Adipocyte (in vitro differentiated cells): ENCODE measurements around the gene MPDZ.

Experiments
- DNase-seq: peaks from one replicate; pipeline ENCODE4 v3.0.0-alpha.2; 2015; ENCODE audit warnings: low read depth
- H3K27me3 ChIP-seq: replicated peaks from 2 replicates; pipeline ENCODE4 v1.7.0; 2013; ENCODE audit warnings: mild to moderate bottlenecking, low read length, moderate library complexity; ENCODE audit not compliant: control insufficient read depth, insufficient read depth
- H3K36me3 ChIP-seq: 2 replicates; pipeline ENCODE4 v1.7.0; 2013; ENCODE audit warnings: low read length, mild to moderate bottlenecking, moderate library complexity; ENCODE audit not compliant: control insufficient read depth, insufficient read depth, severe bottlenecking
- H3K4me1 ChIP-seq: 2 replicates; pipeline ENCODE4 v1.7.0; 2013; ENCODE audit warnings: mild to moderate bottlenecking, low read length, moderate library complexity; ENCODE audit not compliant: control insufficient read depth, insufficient read depth
- H3K4me3 ChIP-seq: 2 replicates; pipeline ENCODE4 v1.7.0; 2013; ENCODE audit warnings: mild to moderate bottlenecking, low read length, moderate library complexity
- H3K9ac ChIP-seq: 2 replicates; pipeline ENCODE4 v1.7.0; 2013; ENCODE audit warnings: mild to moderate bottlenecking, low read length, moderate library complexity
- H3K9me3 ChIP-seq: 2 replicates; pipeline ENCODE4 v1.7.0; 2013; ENCODE audit warnings: mild to moderate bottlenecking, low read length, moderate library complexity; ENCODE audit not compliant: control insufficient read depth

Gene MPDZ

GRCh38 chr9:13279284-13280141 is at the start of gene MPDZ:
MPDZ (minus strand) TSS chr9:13279692; CDS start chr9:13250315, 29,377 bp downstream.
- DNase-seq, result peak; percentile 87
- H3K4me1 ChIP-seq, result peaks cover 44% of the 10 kb centered on the region

GRCh38 chr9:13324988-13325387 is 45.5 kb upstream of the MPDZ start:
- H3K4me3 ChIP-seq, result no peak overlapping the region
- no peaks in the 10 kb centered on the region for H3K36me3 ChIP-seq
- no peaks in the 10 kb centered on the region for H3K9me3 ChIP-seq
- DNase-seq, result peak; percentile 19
- H3K27me3 ChIP-seq, result no peaks in the 10 kb centered on the region
- peaks cover 3% of the 10 kb centered on the region for H3K4me1 ChIP-seq
- no peak overlapping the region for H3K9ac ChIP-seq

More at GRCh38 chr9:13279284-13280141, at the start of gene MPDZ:
- Histone ChIP-seq H3K9me3 (no peaks in the 10 kb centered on the region), H3K9ac (peak within 1 kb of the TSS; percentile 89), H3K4me3 (peak within 1 kb of the TSS; percentile 89), H3K27me3 (no peaks in the 10 kb centered on the region), H3K36me3 (no peaks in the 10 kb centered on the region)

GRCh38 chr9:13322828-13323550 is 43.5 kb upstream of the MPDZ start:
- H3K9me3 ChIP-seq, result peaks cover 2% of the 10 kb centered on the region
- no peak for DNase-seq
- no peak overlapping the region for H3K4me3 ChIP-seq
- no peaks in the 10 kb centered on the region for H3K36me3 ChIP-seq
- peaks cover 3% of the 10 kb centered on the region for H3K4me1 ChIP-seq
- H3K9ac ChIP-seq, result no peak overlapping the region
- H3K27me3 ChIP-seq, result no peaks in the 10 kb centered on the region

DNA sequence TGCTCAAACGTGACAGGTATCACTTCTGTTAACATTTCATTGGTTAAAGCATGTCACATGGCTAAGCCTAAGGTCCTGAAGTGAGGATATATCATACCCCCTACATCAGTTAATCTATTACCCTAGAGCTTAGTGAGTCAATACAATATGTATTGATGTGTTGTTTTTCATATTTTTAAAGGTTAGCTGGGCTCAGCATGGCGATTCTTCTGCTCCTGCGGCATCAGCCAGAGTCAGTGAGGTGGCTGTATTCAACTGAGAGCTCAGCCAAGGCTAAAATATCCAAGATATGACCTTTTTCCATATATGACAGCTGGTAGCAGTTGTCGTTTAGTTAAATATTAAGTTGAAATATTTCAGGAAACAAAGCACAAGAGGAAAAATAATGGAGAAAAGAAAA is 38.5 kb upstream of the MPDZ start:
- no peak overlapping the region for H3K9ac ChIP-seq
- no peaks in the 10 kb centered on the region for H3K36me3 ChIP-seq
- DNase-seq, result no peak

DNA sequence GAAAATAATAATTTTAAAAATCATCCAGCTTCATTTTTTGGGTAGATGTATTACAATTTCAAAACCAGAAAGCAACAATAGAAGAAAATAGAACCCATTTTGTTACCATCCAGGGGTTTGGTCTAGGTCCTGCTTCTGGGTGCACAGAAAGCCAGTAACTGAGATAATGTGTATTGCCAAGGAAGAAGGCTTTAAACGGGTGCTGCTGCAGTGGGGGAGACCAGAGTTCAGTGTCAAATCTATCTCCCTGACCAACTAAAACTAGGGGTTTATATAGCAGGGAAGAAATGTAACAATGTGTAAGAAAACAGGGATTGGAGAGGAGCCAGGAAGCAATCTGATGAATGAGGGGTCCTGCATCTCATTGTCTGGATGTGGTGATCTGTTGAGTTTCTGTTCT is 17.5 kb upstream of the MPDZ start:
- H3K4me1 ChIP-seq, result no peaks in the 10 kb centered on the region
- no peak overlapping the region for H3K4me3 ChIP-seq
- no peaks in the 10 kb centered on the region for H3K36me3 ChIP-seq
- no peak for DNase-seq
- peaks cover 5% of the 10 kb centered on the region for H3K9me3 ChIP-seq
- no peak overlapping the region for H3K9ac ChIP-seq
- no peaks in the 10 kb centered on the region for H3K27me3 ChIP-seq

More for the DNA sequence above, 38.5 kb upstream of the MPDZ start:
- Histone ChIP-seq H3K9me3 (peaks cover 10% of the 10 kb centered on the region), H3K4me1 (no peaks in the 10 kb centered on the region), H3K4me3 (no peak overlapping the region), H3K27me3 (no peaks in the 10 kb centered on the region)

DNA sequence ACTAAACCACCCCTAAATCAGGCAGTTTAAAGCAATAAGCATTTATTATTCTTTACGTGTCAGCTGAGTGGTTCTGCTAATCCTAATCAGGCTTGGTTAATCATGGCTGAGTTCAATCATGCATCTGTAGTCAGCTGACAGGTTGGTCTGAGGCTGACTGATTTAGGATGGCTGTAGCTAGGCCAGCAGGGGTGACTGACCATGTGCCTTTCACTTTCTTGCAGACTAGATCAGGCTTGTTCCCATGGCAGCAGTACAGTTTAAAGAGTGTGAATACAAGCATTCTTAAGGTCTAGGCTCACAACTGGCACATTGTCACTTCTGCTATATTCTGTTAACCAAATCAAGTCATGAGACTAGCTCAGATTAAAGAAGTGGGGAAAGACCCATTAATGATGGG is 16.1 kb upstream of the MPDZ start:
- Histone ChIP-seq H3K9ac (no peak overlapping the region), H3K36me3 (no peaks in the 10 kb centered on the region), H3K4me3 (no peak overlapping the region), H3K27me3 (no peaks in the 10 kb centered on the region), H3K4me1 (no peaks in the 10 kb centered on the region), H3K9me3 (peaks cover 5% of the 10 kb centered on the region)
- DNase-seq, result no peak

DNA sequence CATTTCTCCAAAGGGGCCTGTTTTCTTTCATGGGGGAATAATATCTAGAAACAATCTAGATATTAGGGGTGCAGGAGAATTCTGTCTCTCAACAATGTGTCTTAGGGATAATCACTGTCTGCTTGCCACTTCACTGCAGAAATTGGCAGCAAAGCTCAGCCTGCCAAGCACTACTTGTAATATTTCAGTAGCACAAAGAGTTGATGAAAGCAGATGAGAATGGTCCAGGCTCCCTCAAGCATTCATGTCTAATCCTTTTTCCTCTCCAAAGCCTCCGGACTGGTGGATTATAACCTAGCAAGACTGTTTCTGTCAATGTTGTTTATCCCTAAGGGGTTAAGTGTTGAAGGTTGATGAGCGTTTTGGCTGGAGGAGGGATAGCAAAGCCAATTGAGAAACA is 13.3 kb upstream of the MPDZ start:
- no peaks in the 10 kb centered on the region for H3K36me3 ChIP-seq
- no peaks in the 10 kb centered on the region for H3K4me1 ChIP-seq
- H3K9ac ChIP-seq, result no peak overlapping the region
- H3K4me3 ChIP-seq, result no peak overlapping the region
- no peak for DNase-seq
- no peaks in the 10 kb centered on the region for H3K27me3 ChIP-seq
- peaks cover 5% of the 10 kb centered on the region for H3K9me3 ChIP-seq

GRCh38 chr9:13292158-13292557 is 12.7 kb upstream of the MPDZ start:
- no peak overlapping the region for H3K4me3 ChIP-seq
- peaks cover 4% of the 10 kb centered on the region for H3K9me3 ChIP-seq
- H3K36me3 ChIP-seq, result no peaks in the 10 kb centered on the region
- no peak overlapping the region for H3K9ac ChIP-seq
- no peak for DNase-seq
- H3K4me1 ChIP-seq, result no peaks in the 10 kb centered on the region
- no peaks in the 10 kb centered on the region for H3K27me3 ChIP-seq

GRCh38 chr9:13291718-13292117 is 12.2 kb upstream of the MPDZ start:
- H3K36me3 ChIP-seq, result no peaks in the 10 kb centered on the region
- no peak for DNase-seq
- H3K4me1 ChIP-seq, result no peaks in the 10 kb centered on the region
- no peaks in the 10 kb centered on the region for H3K9me3 ChIP-seq
- H3K9ac ChIP-seq, result no peak overlapping the region
- no peaks in the 10 kb centered on the region for H3K27me3 ChIP-seq
- no peak overlapping the region for H3K4me3 ChIP-seq

GRCh38 chr9:13284011-13284410 is 4.5 kb upstream of the MPDZ start:
- H3K9ac ChIP-seq, result no peak overlapping the region
- H3K4me3 ChIP-seq, result no peak overlapping the region
- peaks cover 28% of the 10 kb centered on the region for H3K4me1 ChIP-seq
- H3K9me3 ChIP-seq, result no peaks in the 10 kb centered on the region
- H3K36me3 ChIP-seq, result no peaks in the 10 kb centered on the region
- DNase-seq, result no peak
- H3K27me3 ChIP-seq, result no peaks in the 10 kb centered on the region

DNA sequence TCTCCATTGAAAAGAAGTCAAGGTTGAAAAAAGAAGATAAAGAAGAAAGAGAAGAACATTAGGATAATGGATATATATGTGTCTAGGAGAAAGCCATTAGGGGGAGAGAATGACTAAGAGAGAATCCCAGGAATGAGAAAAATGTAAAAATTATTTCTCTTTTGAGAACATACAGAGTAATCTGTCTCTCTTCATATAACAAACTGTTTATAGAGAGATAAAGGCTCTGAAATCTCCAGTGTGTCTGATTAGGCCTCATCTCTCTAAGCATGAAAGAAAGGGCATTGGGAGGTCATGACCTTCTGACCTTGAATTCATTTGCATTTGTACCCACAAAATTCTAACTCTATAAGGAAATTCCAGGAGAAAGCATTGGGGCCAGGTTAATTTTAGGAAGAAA is 3.5 kb upstream of the MPDZ start:
- no peak overlapping the region for H3K4me3 ChIP-seq
- DNase-seq, result peak; percentile 47

More for the DNA sequence above, 3.5 kb upstream of the MPDZ start:
- no peaks in the 10 kb centered on the region for H3K9me3 ChIP-seq
- H3K27me3 ChIP-seq, result no peaks in the 10 kb centered on the region
- H3K4me1 ChIP-seq, result peaks cover 30% of the 10 kb centered on the region
- no peak overlapping the region for H3K9ac ChIP-seq
- no peaks in the 10 kb centered on the region for H3K36me3 ChIP-seq
